ENCODE measurements around the gene GDPD5. TPM values are rescaled to one million over a fixed set of nuclear protein-coding genes. Genes with fewer than 3 reads are reported as not detected.
A peak's percentile ranks its signal among the peaks of the same experiment; 100 is the strongest.

Gene GDPD5
- polyA plus RNA-seq, 1 experiment = 1.4 TPM

- DNase-seq (ENCODE audit: low read depth, low spot score) = no peak
- Histone ChIP-seq H3K27me3 (ENCODE audit: control insufficient read depth, insufficient read depth, low read length) (no peaks in the 10 kb centered on the region), H3K27ac (ENCODE audit: low read depth, low read length) (peak overlapping the region; percentile 97), H3K9me3 (ENCODE audit: control insufficient read depth, insufficient read depth, low read length) (peaks cover 6% of the 10 kb centered on the region; the same call in 1 of the 2 replicates), H3K4me3 (ENCODE audit: low read depth, low read length) (peak overlapping the region; percentile 77)
- no peak for TF ChIP-seq CTCF (IDR thresholded peaks at IDR 0.05; ENCODE audit: low read depth, low read length)
- ChIA-PET CTCF (interaction anchor here (0.7 to 7.0 kb wide), 3 partner anchors 10 to 178 kb away, joined by 3 to 53 read pairs (median 3); no protein-coding TSS in a partner anchor), POLR2A (interaction anchor here (1.0 to 6.9 kb wide), 6 partner anchors 9 to 89 kb away, joined by 3 to 120 read pairs (median 4); no protein-coding TSS in a partner anchor)
Measured at GRCh38 chr11:75565916-75566762, 40.4 kb upstream of the GDPD5 start.

GRCh38 chr11:75565221-75565814 is 39.6 kb upstream of the GDPD5 start:
- Histone ChIP-seq H3K27ac (ENCODE audit: low read depth, low read length) (peak overlapping the region; percentile 97), H3K27me3 (ENCODE audit: control insufficient read depth, insufficient read depth, low read length) (no peaks in the 10 kb centered on the region), H3K4me3 (ENCODE audit: low read depth, low read length) (peak overlapping the region; percentile 77), H3K9me3 (ENCODE audit: control insufficient read depth, insufficient read depth, low read length) (peaks cover 6% of the 10 kb centered on the region; the same call in 1 of the 2 replicates)
- CTCF ChIA-PET = interaction anchor here (0.7 to 7.0 kb wide), 4 partner anchors 11 to 18 kb away, joined by 3 to 53 read pairs (median 8); no protein-coding TSS in a partner anchor
- POLR2A ChIA-PET = interaction anchor here (1.0 to 6.9 kb wide), 5 partner anchors 10 to 19 kb away, joined by 3 to 120 read pairs (median 4); no protein-coding TSS in a partner anchor
- DNase-seq (ENCODE audit: low read depth, low spot score) = no peak
- TF ChIP-seq CTCF (IDR thresholded peaks at IDR 0.05; ENCODE audit: low read depth, low read length) = no peak

GRCh38 chr11:75563978-75564552 is 38.3 kb upstream of the GDPD5 start:
- CTCF ChIA-PET = interaction anchor here (0.8 to 7.0 kb wide), 4 partner anchors 9 to 17 kb away, joined by 4 to 53 read pairs (median 10); no protein-coding TSS in a partner anchor
- peak; percentile 74 for DNase-seq (ENCODE audit: low read depth, low spot score)
- Histone ChIP-seq H3K27me3 (ENCODE audit: control insufficient read depth, insufficient read depth, low read length) (no peaks in the 10 kb centered on the region), H3K27ac (ENCODE audit: low read depth, low read length) (peak overlapping the region; percentile 97), H3K4me3 (ENCODE audit: low read depth, low read length) (peak overlapping the region; percentile 77), H3K9me3 (ENCODE audit: control insufficient read depth, insufficient read depth, low read length) (peaks cover 6% of the 10 kb centered on the region; the same call in 1 of the 2 replicates)
- POLR2A ChIA-PET = interaction anchor here (0.5 to 6.9 kb wide), 7 partner anchors 10 to 128 kb away, joined by 3 to 120 read pairs (median 4); partner anchors contain the start of gene GDPD5
- TF ChIP-seq CTCF (IDR thresholded peaks at IDR 0.05; ENCODE audit: low read depth, low read length) = peak; percentile 71

DNA sequence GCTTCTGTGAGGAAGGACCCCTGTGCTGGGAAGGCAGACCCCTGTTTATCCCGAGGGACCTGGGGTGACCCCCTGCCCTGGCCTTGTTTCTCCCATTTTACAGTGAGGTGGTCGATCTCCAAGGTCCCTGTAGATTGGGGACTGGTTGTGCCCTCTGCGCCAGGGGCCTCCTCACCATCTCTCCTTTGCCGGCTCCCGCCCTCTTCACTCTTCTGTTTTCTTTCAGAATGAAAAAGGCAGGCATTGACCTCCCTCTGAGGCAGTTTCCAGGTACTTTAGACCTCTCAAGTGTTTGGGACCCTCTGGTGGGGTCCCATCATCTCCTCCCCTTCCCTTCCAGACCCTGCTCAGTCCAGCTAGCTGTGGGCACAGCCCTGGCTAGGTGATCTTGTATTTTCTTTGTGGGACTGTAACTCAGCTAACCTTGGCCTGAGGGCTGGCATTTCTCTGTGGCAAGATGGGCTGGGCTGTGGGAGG is 37.8 kb upstream of the GDPD5 start:
- POLR2A ChIA-PET = interaction anchor here (0.9 to 6.9 kb wide), 4 partner anchors 9 to 38 kb away, joined by 3 to 120 read pairs (median 24); partner anchors contain the start of gene GDPD5
- no peak for TF ChIP-seq CTCF (IDR thresholded peaks at IDR 0.05; ENCODE audit: low read depth, low read length)

More for the DNA sequence above, 37.8 kb upstream of the GDPD5 start:
- no peak for DNase-seq (ENCODE audit: low read depth, low spot score)
- Histone ChIP-seq H3K9me3 (ENCODE audit: control insufficient read depth, insufficient read depth, low read length) (peaks cover 6% of the 10 kb centered on the region; the same call in 1 of the 2 replicates), H3K4me3 (ENCODE audit: low read depth, low read length) (peak overlapping the region; percentile 77), H3K27ac (ENCODE audit: low read depth, low read length) (peak overlapping the region; percentile 97), H3K27me3 (ENCODE audit: control insufficient read depth, insufficient read depth, low read length) (no peaks in the 10 kb centered on the region)
- CTCF ChIA-PET = interaction anchor here (1.6 to 7.0 kb wide), 4 partner anchors 10 to 17 kb away, joined by 4 to 53 read pairs (median 10); no protein-coding TSS in a partner anchor
